Measurements from ENCODE around the gene CYB561. TPM values are rescaled to one million over a fixed set of nuclear protein-coding genes. Genes with fewer than 3 reads are reported as not detected.

Gene CYB561
- total and polyA plus RNA-seq, 10 of the 15 experiments (the other 5 are each of a cell fraction or from before 2014, with no cell fraction given): 0.52 to 6.9 (median 2.5) TPM

GRCh38 chr17:63480826-63481487 lies 34.9 kb upstream of the CYB561 start:
- Histone ChIP-seq H3K9ac (ENCODE audit: control insufficient read depth, insufficient read depth, low read length) (no peak overlapping the region), H4K20me1 (ENCODE audit: control insufficient read depth, insufficient read depth) (no peaks in the 10 kb centered on the region), H3K4me3 (no peak overlapping the region), H3K4me2 (ENCODE audit: control insufficient read depth, insufficient read depth) (no peak overlapping the region), H3K36me3 (ENCODE audit: control insufficient read depth in 2 of 2, insufficient read depth in 2 of 2, low read length in 1 of 2) (no peaks in the 10 kb centered on the region), H3K79me2 (ENCODE audit: control insufficient read depth, insufficient read depth, low read length) (no peaks in the 10 kb centered on the region), H3K9me3 (replicated peaks; ENCODE audit: control insufficient read depth, insufficient read depth, low read length) (no peaks in the 10 kb centered on the region), H3K27ac (ENCODE audit: control insufficient read depth, insufficient read depth) (no peak overlapping the region), H2AFZ (ENCODE audit: control insufficient read depth, low read depth, low read length) (no peak overlapping the region), H3K27me3 (replicated peaks in 1 of 2; ENCODE audit: control insufficient read depth in 2 of 2, insufficient read depth in 2 of 2, low read length in 1 of 2) (peaks cover 7 to 8% of the 10 kb centered on the region in 2 experiments), H3K4me1 (ENCODE audit: control insufficient read depth, insufficient read depth, low read length) (peaks cover 5% of the 10 kb centered on the region)
- in situ Hi-C loops (cut with MboI) (no loop called here), intact Hi-C loops (cut with micrococcal nuclease; ENCODE audit: unreplicated experiment) (no loop called here)
- ChIA-PET SMC1A (ENCODE audit: uncharacterized antibody, unreplicated experiment) (interaction anchor here (3.3 kb wide), 1 partner anchor 56 kb away, joined by 26 read pairs; no protein-coding TSS in a partner anchor), RAD21 (ENCODE audit: unreplicated experiment) (interaction anchor here (6.5 kb wide), 1 partner anchor 53 kb away, joined by 75 read pairs; no protein-coding TSS in a partner anchor), CTCF (interaction anchor here (1.4 to 7.0 kb wide), 6 partner anchors 11 to 131 kb away, joined by 3 to 104 read pairs (median 11); no protein-coding TSS in a partner anchor), POLR2A (no interaction called here)
- TF ChIP-seq NRF1 (conservative IDR thresholded peaks at IDR 0.05; ENCODE audit: low read depth, low read length) (no peak), SMAD5 (IDR thresholded peaks at IDR 0.05; ENCODE audit: low read depth) (no peak), JUNB (IDR thresholded peaks at IDR 0.05) (no peak), EP300 (IDR thresholded peaks at IDR 0.05; ENCODE audit: borderline replicate concordance in 1 of 2, control insufficient read depth in 1 of 2, low read depth in 2 of 2, low read length in 2 of 2) (no peak), CUX1 (IDR thresholded peaks at IDR 0.05; ENCODE audit: insufficient replicate concordance, low read depth, low read length) (no peak), ELK1 (IDR thresholded peaks at IDR 0.05; ENCODE audit: low read depth, low read length) (no peak), MYC (IDR thresholded peaks at IDR 0.05; ENCODE audit: insufficient read depth, insufficient read length, insufficient replicate concordance, low read length, severe bottlenecking) (no peak), CEBPB (IDR thresholded peaks at IDR 0.05; ENCODE audit: borderline replicate concordance in 1 of 2, low read depth in 2 of 2, low read length in 2 of 2) (no peak), ZBTB33 (IDR thresholded peaks at IDR 0.05) (no peak), TCF3 (IDR thresholded peaks at IDR 0.05; ENCODE audit: borderline replicate concordance, insufficient read depth, low read depth, low read length) (no peak), MXI1 (IDR thresholded peaks at IDR 0.05; ENCODE audit: low read depth, low read length) (no peak), SIX5 (IDR thresholded peaks at IDR 0.05; ENCODE audit: low read depth, low read length, severe bottlenecking) (no peak), CREM (IDR thresholded peaks at IDR 0.05; ENCODE audit: low read depth) (no peak), YY1 (IDR thresholded peaks at IDR 0.05; ENCODE audit: low read depth, low read length) (no peak), ZNF622 (IDR thresholded peaks at IDR 0.05) (no peak)
- FAIRE-seq: no peak
- ATAC-seq: no peak
- no peak for DNase-seq (ENCODE audit: low read depth, low spot score)
- no TSS peak for BruUV-seq (replicated peaks)
- 30% methylated on average over 11 of the region's 11 CpGs for WGBS (ENCODE audit: insufficient coverage, insufficient replicate concordance, low lambda C conversion rate, missing lambda C conversion rate)

Measured in GM12878 (cell line).